Panc1 (cell line): ENCODE results near the gene ZBP1. TPM values are rescaled to one million over a fixed set of nuclear protein-coding genes. Genes with fewer than 3 reads are reported as not detected.

Source experiments
- ATAC-seq: fragments of 200-7000 bp; cut with Tn5 transposase; 2 replicates; pipeline ENCODE4 v1.9.1; 2020; ENCODE audit warnings: mild to moderate bottlenecking, moderate library complexity
- BruUV-seq: library from RNA; stranded (reverse); fragments of 400-500 nt; replicated peaks from 2 replicates; lab custom pipeline; 2021; lab: Mats Ljungman, UMichigan
- CTCF ChIA-PET: fragments of 300-600 bp; sonication (Branson Sonifier 250); formaldehyde crosslinking; loops from one replicate; lab custom pipeline; 2022; ENCODE audit warnings: antibody characterized with exemption; lab: Charles Lee
- POLR2A ChIA-PET: fragments of 300-600 bp; sonication (Branson Sonifier 250); formaldehyde crosslinking; loops from one replicate; lab custom pipeline; 2022; ENCODE audit warnings: antibody characterized with exemption; lab: Charles Lee
- DNase-seq: peaks from one replicate; pipeline ENCODE4 v3.0.0-alpha.2; 2010; ENCODE audit warnings: low read depth, low spot score
- H3K27ac ChIP-seq: 2 replicates; pipeline ENCODE4 v1.5.1; 2011; ENCODE audit warnings: mild to moderate bottlenecking, low read length, inconsistent platforms
- H3K27me3 ChIP-seq: fragments of 200-500 bp; sonication (Bioruptor generic); 2 replicates; pipeline ENCODE4 v1.6.0; 2014; ENCODE audit warnings: low read length, inconsistent platforms; ENCODE audit not compliant: control insufficient read depth, insufficient read depth
- H3K36me3 ChIP-seq: fragments of 200-500 bp; sonication (Bioruptor generic); 2 replicates; pipeline ENCODE4 v1.5.1; 2014; ENCODE audit warnings: inconsistent platforms, mild to moderate bottlenecking, low read length, moderate library complexity; ENCODE audit not compliant: control insufficient read depth, insufficient read depth
- H3K4me1 ChIP-seq: 2 replicates; pipeline ENCODE4 v1.5.1; 2011; ENCODE audit warnings: inconsistent platforms, mild to moderate bottlenecking, low read length, moderate library complexity; ENCODE audit not compliant: control insufficient read depth, insufficient read depth
- H3K4me3 ChIP-seq, 2 experiments: 2 replicates each; pipeline ENCODE4 v1.5.1; 2011 to 2012; ENCODE audit warnings: low read depth in 2 of 2, low read length in 2 of 2, mild to moderate bottlenecking in 2 of 2, inconsistent platforms in 1 of 2, moderate library complexity in 1 of 2
- H3K9me3 ChIP-seq: fragments of 200-500 bp; sonication (Bioruptor generic); 2 replicates; pipeline ENCODE4 v1.5.1; 2014; ENCODE audit warnings: low read depth, mild to moderate bottlenecking, inconsistent platforms, low read length, moderate library complexity; ENCODE audit not compliant: control insufficient read depth, insufficient read depth
- CTCF ChIP-seq: fragments of 450-650 bp; IDR thresholded peaks from 2 replicates; pipeline ENCODE4 v1.5.1; 2017; ENCODE audit warnings: mild to moderate bottlenecking
- POLR2AphosphoS5 ChIP-seq: IDR thresholded peaks from 2 replicates; pipeline ENCODE4 v1.6.1; 2012; ENCODE audit warnings: mild to moderate bottlenecking, low read depth, low read length, moderate library complexity
- REST ChIP-seq, 2 experiments: IDR thresholded peaks; 2 replicates each; pipeline ENCODE4 v1.6.1; 2011 to 2012; ENCODE audit warnings: low read depth in 2 of 2, control low read depth in 1 of 2, low read length in 1 of 2, mild to moderate bottlenecking in 1 of 2, moderate library complexity in 1 of 2; ENCODE audit not compliant: insufficient read depth in 1 of 2
- SIN3A ChIP-seq: IDR thresholded peaks from 2 replicates; pipeline ENCODE4 v1.6.1; 2012; ENCODE audit warnings: low read depth, mild to moderate bottlenecking, low read length, moderate library complexity, borderline replicate concordance; ENCODE audit not compliant: insufficient read depth
- TCF7L2 ChIP-seq: IDR thresholded peaks from 2 replicates; pipeline ENCODE4 v1.6.1; 2011; ENCODE audit warnings: mild to moderate bottlenecking, low read depth, low read length, inconsistent platforms
- in situ Hi-C: cut with HindIII; loops from 2 replicates; pipeline ENCODE4 v1.10.0; 2016; ENCODE audit warnings: low sequenced_read_pairs, low pct_unique_long_range_greater_than_20kb
- intact Hi-C: fragments of 100-400 bp; cut with micrococcal nuclease; formaldehyde crosslinking; loops from one replicate; pipeline ENCODE4 v1.10.0; 2022; ENCODE audit not compliant: unreplicated experiment
- total RNA-seq: library from RNA; stranded (reverse); gene quantifications from one replicate; pipeline ENCODE4 v1.2.1, GENCODE V29; 2021; ENCODE audit not compliant: unreplicated experiment

The ZBP1 gene
- total RNA-seq, 1 experiment from 2014 or later = not detected

GRCh38 chr20:57617079-57617795, 3.0 kb downstream of the ZBP1 start:
- BruUV-seq = no TSS peak
- no peak for DNase-seq
- no peak overlapping the region for H3K27ac ChIP-seq
- no peaks in the 10 kb centered on the region for H3K36me3 ChIP-seq
- CTCF ChIA-PET = interaction anchor here (0.7 kb wide), 1 partner anchor 10 kb away, joined by 5 read pairs; no protein-coding TSS in a partner anchor
- TF ChIP-seq CTCF (no peak), TCF7L2 (no peak), SIN3A (no peak), REST (IDR thresholded peaks at IDR 0.05; ENCODE audit: insufficient read depth in 1 of 2, low read depth in 2 of 2, low read length in 1 of 2) (no peak), POLR2AphosphoS5 (no peak)
- H3K9me3 ChIP-seq = no peaks in the 10 kb centered on the region
- no peak overlapping the region for H3K4me3 ChIP-seq
- in situ Hi-C loops (no loop called here), intact Hi-C loops (no loop called here)
- H3K4me1 ChIP-seq = peaks cover 5% of the 10 kb centered on the region; the same call in 1 of the 2 replicates
- no peaks in the 10 kb centered on the region for H3K27me3 ChIP-seq
- no peak for ATAC-seq
- POLR2A ChIA-PET = interaction anchor here (0.5 kb wide), 1 partner anchor 612 kb away, joined by 3 read pairs; no protein-coding TSS in a partner anchor

- H3K9me3 ChIP-seq = no peaks in the 10 kb centered on the region
- H3K4me1 ChIP-seq = peaks cover 2% of the 10 kb centered on the region; the same call in 1 of the 2 replicates
- in situ Hi-C loops = no loop called here
- ChIA-PET POLR2A (interaction anchor here (0.5 to 0.6 kb wide), 2 partner anchors 613 to 768 kb away, joined by 3 to 4 read pairs; no protein-coding TSS in a partner anchor), CTCF (interaction anchor here (0.6 kb wide), 3 partner anchors 100 to 1244 kb away, joined by 4 to 6 read pairs (median 5); no protein-coding TSS in a partner anchor)
- BruUV-seq = no TSS peak
- no peak overlapping the region for H3K4me3 ChIP-seq
- H3K27ac ChIP-seq = no peak overlapping the region
- ATAC-seq (no peak), DNase-seq (no peak)
- no peaks in the 10 kb centered on the region for H3K27me3 ChIP-seq
- intact Hi-C loops = no loop called here
- H3K36me3 ChIP-seq = no peaks in the 10 kb centered on the region
- TF ChIP-seq REST (IDR thresholded peaks at IDR 0.05; ENCODE audit: insufficient read depth in 1 of 2, low read depth in 2 of 2, low read length in 1 of 2) = no peak
- TF ChIP-seq SIN3A = no peak
- TF ChIP-seq POLR2AphosphoS5 = no peak
- no peak for TF ChIP-seq CTCF
- no peak for TF ChIP-seq TCF7L2
Measured at GRCh38 chr20:57616143-57616951, 3.9 kb downstream of the ZBP1 start.
